D721Med (cell line): ENCODE measurements around the gene GNMT.

ENCODE experiments used
- DNase-seq: peaks from one replicate; pipeline ENCODE4 v3.0.0; 2011; ENCODE audit warnings: low spot score; ENCODE audit not compliant: insufficient read length
- FAIRE-seq: peaks from 2 replicates; lab custom pipeline; 2011; peaks lifted over from hg19 to GRCh38; lab: Jason Lieb, UNC
- CTCF ChIP-seq: IDR thresholded peaks from 2 replicates; pipeline ENCODE4 v1.5.1; 2012; ENCODE audit warnings: mild to moderate bottlenecking, control low read depth; ENCODE audit not compliant: insufficient read depth; ENCODE audit errors: missing control alignments

The GNMT gene

GRCh38 chr6:42935322-42935721 is 25.2 kb upstream of the GNMT start:
- FAIRE-seq (no peak), DNase-seq (no peak)

GRCh38 chr6:42936398-42936797 is 24.2 kb upstream of the GNMT start:
- DNase-seq (no peak), FAIRE-seq (no peak)

More at GRCh38 chr6:42935322-42935721, 25.2 kb upstream of the GNMT start:
- no peak for TF ChIP-seq CTCF

DNA sequence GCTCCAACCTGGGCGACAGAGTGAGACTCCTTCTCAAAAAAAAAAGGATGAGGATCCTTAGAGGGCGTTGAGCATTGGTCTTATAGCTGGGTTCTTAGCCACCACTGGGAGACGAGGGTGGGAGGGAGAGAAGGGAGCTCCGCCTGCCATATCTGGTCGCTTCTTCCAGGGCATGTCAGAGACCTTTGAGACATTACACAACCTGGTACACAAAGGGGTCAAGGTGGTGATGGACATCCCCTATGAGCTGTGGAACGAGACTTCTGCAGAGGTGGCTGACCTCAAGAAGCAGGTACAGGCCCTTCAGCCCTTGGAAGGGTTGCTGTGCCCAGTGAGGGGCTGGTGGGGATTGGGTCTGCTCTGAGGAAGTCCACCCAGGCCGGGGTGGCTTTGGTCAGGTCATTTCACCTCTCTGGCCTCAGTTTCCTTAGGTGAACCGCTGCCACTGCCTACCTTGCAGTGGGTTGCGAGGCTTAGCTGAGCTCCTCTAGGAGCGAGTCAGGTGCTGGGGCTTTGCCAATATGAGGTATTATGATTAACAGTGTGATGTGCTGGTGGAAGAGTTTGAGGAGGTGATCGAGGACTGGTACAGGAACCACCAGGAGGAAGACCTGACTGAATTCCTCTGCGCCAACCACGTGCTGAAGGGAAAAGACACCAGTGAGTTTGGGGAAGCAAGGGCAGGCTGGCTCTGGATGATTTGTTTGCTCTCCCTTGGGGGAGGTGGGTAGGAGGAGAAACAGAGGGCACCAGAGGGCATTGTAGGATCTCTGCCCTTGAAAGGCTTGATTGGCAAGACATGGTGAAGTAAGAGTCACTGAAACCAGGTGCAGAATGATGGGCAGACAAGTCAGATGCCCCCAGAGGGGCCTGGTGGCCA is 22.8 kb upstream of the GNMT start:
- FAIRE-seq (no peak), DNase-seq (no peak)
- no peak for TF ChIP-seq CTCF

More at GRCh38 chr6:42936398-42936797, 24.2 kb upstream of the GNMT start:
- TF ChIP-seq CTCF, result no peak

GRCh38 chr6:42938428-42938796 is 22.1 kb upstream of the GNMT start:
- DNase-seq, result no peak
- TF ChIP-seq CTCF, result no peak
- no peak for FAIRE-seq

GRCh38 chr6:42938987-42939809 is 21.4 kb upstream of the GNMT start:
- DNase-seq, result no peak
- no peak for FAIRE-seq

DNA sequence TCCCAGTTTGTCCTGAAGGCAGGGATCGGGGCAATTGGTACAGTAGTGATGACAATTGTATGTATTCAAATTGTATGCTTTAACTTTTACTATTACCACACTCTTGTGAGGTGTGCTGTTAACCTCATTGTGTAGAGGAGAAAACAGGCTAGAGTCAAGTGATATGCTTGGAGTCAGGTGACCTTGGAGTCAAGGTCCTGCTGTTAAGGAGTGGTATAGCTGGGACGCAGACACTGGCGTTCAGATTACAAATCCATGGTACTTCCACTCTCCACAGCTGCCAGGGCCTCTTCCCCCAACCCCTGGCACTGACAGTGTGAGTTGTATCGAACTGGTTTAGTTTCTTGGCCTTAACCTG is 20.8 kb upstream of the GNMT start:
- DNase-seq (no peak), FAIRE-seq (no peak)
- no peak for TF ChIP-seq CTCF

More at GRCh38 chr6:42938987-42939809, 21.4 kb upstream of the GNMT start:
- TF ChIP-seq CTCF, result no peak
